Measurements from ENCODE around the gene SLC16A3.

DNA sequence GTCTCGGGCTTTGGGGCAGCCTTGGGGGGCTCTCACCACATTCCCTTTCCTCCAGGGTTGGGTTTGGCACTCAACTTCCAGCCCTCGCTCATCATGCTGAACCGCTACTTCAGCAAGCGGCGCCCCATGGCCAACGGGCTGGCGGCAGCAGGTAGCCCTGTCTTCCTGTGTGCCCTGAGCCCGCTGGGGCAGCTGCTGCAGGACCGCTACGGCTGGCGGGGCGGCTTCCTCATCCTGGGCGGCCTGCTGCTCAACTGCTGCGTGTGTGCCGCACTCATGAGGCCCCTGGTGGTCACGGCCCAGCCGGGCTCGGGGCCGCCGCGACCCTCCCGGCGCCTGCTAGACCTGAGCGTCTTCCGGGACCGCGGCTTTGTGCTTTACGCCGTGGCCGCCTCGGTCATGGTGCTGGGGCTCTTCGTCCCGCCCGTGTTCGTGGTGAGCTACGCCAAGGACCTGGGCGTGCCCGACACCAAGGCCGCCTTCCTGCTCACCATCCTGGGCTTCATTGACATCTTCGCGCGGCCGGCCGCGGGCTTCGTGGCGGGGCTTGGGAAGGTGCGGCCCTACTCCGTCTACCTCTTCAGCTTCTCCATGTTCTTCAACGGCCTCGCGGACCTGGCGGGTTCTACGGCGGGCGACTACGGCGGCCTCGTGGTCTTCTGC is 8.4 kb downstream of the SLC16A3 start:
- TF ChIP-seq, protein P1, sequence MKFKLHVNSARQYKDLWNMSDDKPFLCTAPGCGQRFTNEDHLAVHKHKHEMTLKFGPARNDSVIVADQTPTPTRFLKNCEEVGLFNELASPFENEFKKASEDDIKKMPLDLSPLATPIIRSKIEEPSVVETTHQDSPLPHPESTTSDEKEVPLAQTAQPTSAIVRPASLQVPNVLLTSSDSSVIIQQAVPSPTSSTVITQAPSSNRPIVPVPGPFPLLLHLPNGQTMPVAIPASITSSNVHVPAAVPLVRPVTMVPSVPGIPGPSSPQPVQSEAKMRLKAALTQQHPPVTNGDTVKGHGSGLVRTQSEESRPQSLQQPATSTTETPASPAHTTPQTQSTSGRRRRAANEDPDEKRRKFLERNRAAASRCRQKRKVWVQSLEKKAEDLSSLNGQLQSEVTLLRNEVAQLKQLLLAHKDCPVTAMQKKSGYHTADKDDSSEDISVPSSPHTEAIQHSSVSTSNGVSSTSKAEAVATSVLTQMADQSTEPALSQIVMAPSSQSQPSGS (IDR thresholded peaks at IDR 0.05; ENCODE audit: low read length): no peak
- TF ChIP-seq EZH2 (IDR thresholded peaks at IDR 0.05; ENCODE audit: low read depth, low read length, severe bottlenecking): no peak
- TF ChIP-seq CTCF (IDR thresholded peaks at IDR 0.05; ENCODE audit: control extremely low read depth in 1 of 3, insufficient read depth in 1 of 3, low read depth in 1 of 3, low read length in 3 of 3): no peak
- TF ChIP-seq KDM1A (IDR thresholded peaks at IDR 0.05; ENCODE audit: borderline replicate concordance, low read length): no peak
- no peak for TF ChIP-seq YY1 (IDR thresholded peaks at IDR 0.05; ENCODE audit: low read depth, low read length)
- TF ChIP-seq NRF1 (IDR thresholded peaks at IDR 0.05; ENCODE audit: low read depth, low read length): no peak
- no peak for TF ChIP-seq GTF2F1 (IDR thresholded peaks at IDR 0.05; ENCODE audit: borderline replicate concordance, low read depth, low read length)
- no peak for TF ChIP-seq POLR2A (IDR thresholded peaks at IDR 0.05; ENCODE audit: control extremely low read depth in 1 of 2, low read depth in 2 of 2, low read length in 2 of 2)
- TF ChIP-seq JUN (IDR thresholded peaks at IDR 0.05; ENCODE audit: low read depth, low read length): no peak
- no peak for TF ChIP-seq SUZ12 (IDR thresholded peaks at IDR 0.05; ENCODE audit: low read length)
- TF ChIP-seq SIX5 (IDR thresholded peaks at IDR 0.05; ENCODE audit: low read depth, low read length): no peak
- TF ChIP-seq, protein P2, sequence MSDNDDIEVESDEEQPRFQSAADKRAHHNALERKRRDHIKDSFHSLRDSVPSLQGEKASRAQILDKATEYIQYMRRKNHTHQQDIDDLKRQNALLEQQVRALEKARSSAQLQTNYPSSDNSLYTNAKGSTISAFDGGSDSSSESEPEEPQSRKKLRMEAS (IDR thresholded peaks at IDR 0.05): no peak

Data from H1 (cell line).